ENCODE measurements around the gene B4GALNT3. TPM values are rescaled to one million over a fixed set of nuclear protein-coding genes. Genes with fewer than 3 reads are reported as not detected.

B4GALNT3 gene
- total and polyA plus RNA-seq, 2 of the 13 experiments (the other 11 are each of a cell fraction or from before 2014, with no cell fraction given) = 3.2 to 4.4 TPM

- Histone ChIP-seq H4K20me1 (ENCODE audit: insufficient read depth, low read length) (no peaks in the 10 kb centered on the region), H3K9ac (ENCODE audit: insufficient read depth, low read depth, low read length) (no peak overlapping the region), H3K27ac (ENCODE audit: extremely low read length, insufficient read depth, low read length) (no peak overlapping the region), H2AFZ (ENCODE audit: low read length) (no peak overlapping the region), H3K4me2 (ENCODE audit: low read depth, low read length) (no peak overlapping the region), H3K79me2 (ENCODE audit: insufficient read depth, low read length) (no peaks in the 10 kb centered on the region), H3K9me3 (ENCODE audit: low read length) (no peaks in the 10 kb centered on the region), H3K4me3 (replicated peaks in 1 of 3; ENCODE audit: insufficient read depth in 1 of 3, low read depth in 2 of 3, low read length in 3 of 3) (no peak overlapping the region), H3K27me3 (ENCODE audit: control insufficient read depth in 1 of 2, insufficient read depth in 2 of 2, low read length in 2 of 2) (peaks cover 3 to 6% of the 10 kb centered on the region in 2 experiments; a peak in 2 of 5 replicates), H3K4me1 (ENCODE audit: insufficient read depth, low read length) (peaks cover 9% of the 10 kb centered on the region), H3K36me3 (replicated peaks in 1 of 2; ENCODE audit: control insufficient read depth in 1 of 2, insufficient read depth in 2 of 2, low read length in 2 of 2) (no peaks in the 10 kb centered on the region)
- in situ Hi-C loops (cut with HindIII; ENCODE audit: extremely low pct_ligation_motif_present, low pct_unique_long_range_greater_than_20kb) (loop anchor here (10.0 to 25.0 kb wide), 3 partner anchors 323 to 1026 kb away; partner anchors contain the start of gene FBXL14), intact Hi-C loops (cut with micrococcal nuclease; ENCODE audit: unreplicated experiment) (no loop called here)
- WGBS (ENCODE audit: low lambda C conversion rate) = 90% methylated on average over 14 of the region's 14 CpGs
- POLR2A ChIA-PET = no interaction called here
- DNase-seq (ENCODE audit: low spot score) (no peak), FAIRE-seq (no peak), ATAC-seq (no peak)
- CTCF ChIA-PET (ENCODE audit: low intra/inter-chr PET ratio, low total read pairs) = no interaction called here
- TF ChIP-seq IKZF1 (IDR thresholded peaks at IDR 0.05) = no peak
- TF ChIP-seq HNRNPK (IDR thresholded peaks at IDR 0.05; ENCODE audit: low read depth, low read length, poor library complexity, severe bottlenecking) = no peak
- no peak for TF ChIP-seq GTF3A (CRISPR knock-in tag; conservative IDR thresholded peaks at IDR 0.05)
- TF ChIP-seq NPAS2 (CRISPR knock-in tag; IDR thresholded peaks at IDR 0.05; ENCODE audit: borderline replicate concordance) = no peak
- TF ChIP-seq, protein P1, sequence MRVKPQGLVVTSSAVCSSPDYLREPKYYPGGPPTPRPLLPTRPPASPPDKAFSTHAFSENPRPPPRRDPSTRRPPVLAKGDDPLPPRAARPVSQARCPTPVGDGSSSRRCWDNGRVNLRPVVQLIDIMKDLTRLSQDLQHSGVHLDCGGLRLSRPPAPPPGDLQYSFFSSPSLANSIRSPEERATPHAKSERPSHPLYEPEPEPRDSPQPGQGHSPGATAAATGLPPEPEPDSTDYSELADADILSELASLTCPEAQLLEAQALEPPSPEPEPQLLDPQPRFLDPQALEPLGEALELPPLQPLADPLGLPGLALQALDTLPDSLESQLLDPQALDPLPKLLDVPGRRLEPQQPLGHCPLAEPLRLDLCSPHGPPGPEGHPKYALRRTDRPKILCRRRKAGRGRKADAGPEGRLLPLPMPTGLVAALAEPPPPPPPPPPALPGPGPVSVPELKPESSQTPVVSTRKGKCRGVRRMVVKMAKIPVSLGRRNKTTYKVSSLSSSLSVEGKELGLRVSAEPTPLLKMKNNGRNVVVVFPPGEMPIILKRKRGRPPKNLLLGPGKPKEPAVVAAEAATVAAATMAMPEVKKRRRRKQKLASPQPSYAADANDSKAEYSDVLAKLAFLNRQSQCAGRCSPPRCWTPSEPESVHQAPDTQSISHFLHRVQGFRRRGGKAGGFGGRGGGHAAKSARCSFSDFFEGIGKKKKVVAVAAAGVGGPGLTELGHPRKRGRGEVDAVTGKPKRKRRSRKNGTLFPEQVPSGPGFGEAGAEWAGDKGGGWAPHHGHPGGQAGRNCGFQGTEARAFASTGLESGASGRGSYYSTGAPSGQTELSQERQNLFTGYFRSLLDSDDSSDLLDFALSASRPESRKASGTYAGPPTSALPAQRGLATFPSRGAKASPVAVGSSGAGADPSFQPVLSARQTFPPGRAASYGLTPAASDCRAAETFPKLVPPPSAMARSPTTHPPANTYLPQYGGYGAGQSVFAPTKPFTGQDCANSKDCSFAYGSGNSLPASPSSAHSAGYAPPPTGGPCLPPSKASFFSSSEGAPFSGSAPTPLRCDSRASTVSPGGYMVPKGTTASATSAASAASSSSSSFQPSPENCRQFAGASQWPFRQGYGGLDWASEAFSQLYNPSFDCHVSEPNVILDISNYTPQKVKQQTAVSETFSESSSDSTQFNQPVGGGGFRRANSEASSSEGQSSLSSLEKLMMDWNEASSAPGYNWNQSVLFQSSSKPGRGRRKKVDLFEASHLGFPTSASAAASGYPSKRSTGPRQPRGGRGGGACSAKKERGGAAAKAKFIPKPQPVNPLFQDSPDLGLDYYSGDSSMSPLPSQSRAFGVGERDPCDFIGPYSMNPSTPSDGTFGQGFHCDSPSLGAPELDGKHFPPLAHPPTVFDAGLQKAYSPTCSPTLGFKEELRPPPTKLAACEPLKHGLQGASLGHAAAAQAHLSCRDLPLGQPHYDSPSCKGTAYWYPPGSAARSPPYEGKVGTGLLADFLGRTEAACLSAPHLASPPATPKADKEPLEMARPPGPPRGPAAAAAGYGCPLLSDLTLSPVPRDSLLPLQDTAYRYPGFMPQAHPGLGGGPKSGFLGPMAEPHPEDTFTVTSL (CRISPR knock-in tag; IDR thresholded peaks at IDR 0.05; ENCODE audit: borderline replicate concordance) = no peak
- no peak for TF ChIP-seq ZNF7 (CRISPR knock-in tag; IDR thresholded peaks at IDR 0.05)
- no peak for TF ChIP-seq ZNF670 (CRISPR knock-in tag; IDR thresholded peaks at IDR 0.05; ENCODE audit: borderline replicate concordance)
- BruUV-seq (replicated peaks) = no TSS peak
Measured at GRCh38 chr12:561391-561705, 101.6 kb downstream of the B4GALNT3 start.
